ENCODE results near the gene CUBN. TPM values are rescaled to one million over a fixed set of nuclear protein-coding genes. Genes with fewer than 3 reads are reported as not detected.

Gene CUBN
- polyA plus RNA-seq, 1 experiment, result 0.76 TPM

DNA sequence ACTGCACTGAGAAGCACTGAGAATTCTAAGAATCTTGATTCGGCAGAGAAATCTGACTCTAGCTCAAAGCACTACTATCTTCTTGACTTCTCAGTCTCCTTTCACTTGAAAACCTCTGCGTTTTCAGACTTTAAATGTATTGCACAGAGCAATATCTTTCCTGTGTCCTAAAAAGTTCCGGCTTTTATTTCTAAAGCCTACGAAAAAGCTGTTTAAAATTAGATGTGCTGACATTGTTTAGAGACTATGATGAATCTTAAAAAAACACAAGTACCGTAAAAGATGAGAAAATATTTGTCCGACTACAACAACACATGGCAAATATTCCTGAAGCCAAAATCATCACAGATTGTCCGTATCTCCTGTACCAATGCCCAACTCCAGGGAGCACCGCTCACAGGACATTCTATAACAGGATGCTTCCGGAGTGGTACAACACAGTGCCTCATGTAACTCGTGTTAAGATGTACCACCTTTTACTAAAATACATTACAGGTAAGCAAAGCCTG lies 136.9 kb downstream of the CUBN start:
- TF ChIP-seq, protein P1, sequence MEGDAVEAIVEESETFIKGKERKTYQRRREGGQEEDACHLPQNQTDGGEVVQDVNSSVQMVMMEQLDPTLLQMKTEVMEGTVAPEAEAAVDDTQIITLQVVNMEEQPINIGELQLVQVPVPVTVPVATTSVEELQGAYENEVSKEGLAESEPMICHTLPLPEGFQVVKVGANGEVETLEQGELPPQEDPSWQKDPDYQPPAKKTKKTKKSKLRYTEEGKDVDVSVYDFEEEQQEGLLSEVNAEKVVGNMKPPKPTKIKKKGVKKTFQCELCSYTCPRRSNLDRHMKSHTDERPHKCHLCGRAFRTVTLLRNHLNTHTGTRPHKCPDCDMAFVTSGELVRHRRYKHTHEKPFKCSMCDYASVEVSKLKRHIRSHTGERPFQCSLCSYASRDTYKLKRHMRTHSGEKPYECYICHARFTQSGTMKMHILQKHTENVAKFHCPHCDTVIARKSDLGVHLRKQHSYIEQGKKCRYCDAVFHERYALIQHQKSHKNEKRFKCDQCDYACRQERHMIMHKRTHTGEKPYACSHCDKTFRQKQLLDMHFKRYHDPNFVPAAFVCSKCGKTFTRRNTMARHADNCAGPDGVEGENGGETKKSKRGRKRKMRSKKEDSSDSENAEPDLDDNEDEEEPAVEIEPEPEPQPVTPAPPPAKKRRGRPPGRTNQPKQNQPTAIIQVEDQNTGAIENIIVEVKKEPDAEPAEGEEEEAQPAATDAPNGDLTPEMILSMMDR (IDR thresholded peaks at IDR 0.05; ENCODE audit: low read depth, low read length), result no peak
- no peak for DNase-seq (ENCODE audit: low read depth, low spot score)
- H3K27ac ChIP-seq (ENCODE audit: low read depth, low read length), result no peak overlapping the region
- POLR2A ChIA-PET, result interaction anchor here (0.6 kb wide), 1 partner anchor 30 kb away, joined by 6 read pairs; no protein-coding TSS in a partner anchor
- H3K27me3 ChIP-seq (ENCODE audit: control insufficient read depth, insufficient read depth, low read length), result no peaks in the 10 kb centered on the region
- H3K9me3 ChIP-seq (ENCODE audit: control insufficient read depth, insufficient read depth, low read length), result peaks cover 4% of the 10 kb centered on the region
- no peak overlapping the region for H3K4me3 ChIP-seq (ENCODE audit: low read depth, low read length)
- CTCF ChIA-PET, result no interaction called here

DNA sequence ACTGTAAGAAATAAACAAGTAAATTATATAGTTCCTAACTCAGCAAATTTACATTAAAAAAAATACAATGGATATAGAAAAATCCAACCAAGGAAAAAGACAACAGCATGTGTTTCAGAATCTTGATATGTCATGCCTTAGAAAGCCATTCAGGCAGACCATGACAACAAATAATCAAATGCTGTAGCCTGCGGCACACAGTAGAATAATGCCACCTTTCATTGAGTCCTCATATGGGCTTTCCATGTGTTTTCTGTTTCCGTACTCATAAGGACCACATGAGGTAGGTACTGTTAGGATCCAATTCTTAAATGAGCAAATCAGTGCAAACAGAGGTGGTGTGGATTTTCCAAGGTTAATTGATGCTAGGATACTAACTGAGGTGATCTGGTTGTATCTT lies 138.6 kb downstream of the CUBN start:
- ChIA-PET POLR2A (no interaction called here), CTCF (interaction anchor here (0.6 kb wide), 1 partner anchor 281 kb away, joined by 5 read pairs; no protein-coding TSS in a partner anchor)
- TF ChIP-seq, protein P1 (IDR thresholded peaks at IDR 0.05; ENCODE audit: low read depth, low read length), result no peak
- no peak overlapping the region for H3K27ac ChIP-seq (ENCODE audit: low read depth, low read length)
- no peak for DNase-seq (ENCODE audit: low read depth, low spot score)
- no peak overlapping the region for H3K4me3 ChIP-seq (ENCODE audit: low read depth, low read length)
- H3K9me3 ChIP-seq (ENCODE audit: control insufficient read depth, insufficient read depth, low read length), result peaks cover 4% of the 10 kb centered on the region
- no peaks in the 10 kb centered on the region for H3K27me3 ChIP-seq (ENCODE audit: control insufficient read depth, insufficient read depth, low read length)

- DNase-seq (ENCODE audit: low read depth, low spot score), result no peak
- POLR2A ChIA-PET, result no interaction called here
- CTCF ChIA-PET, result no interaction called here
- no peak overlapping the region for H3K27ac ChIP-seq (ENCODE audit: low read depth, low read length)
- peaks cover 4% of the 10 kb centered on the region for H3K9me3 ChIP-seq (ENCODE audit: control insufficient read depth, insufficient read depth, low read length)
- TF ChIP-seq, protein P1 (IDR thresholded peaks at IDR 0.05; ENCODE audit: low read depth, low read length), result no peak
- no peaks in the 10 kb centered on the region for H3K27me3 ChIP-seq (ENCODE audit: control insufficient read depth, insufficient read depth, low read length)
- no peak overlapping the region for H3K4me3 ChIP-seq (ENCODE audit: low read depth, low read length)
These were observed 139.8 kb downstream of the CUBN start for GRCh38 chr10:16989826-16990293.

GRCh38 chr10:16988900-16989299 lies 140.7 kb downstream of the CUBN start:
- CTCF ChIA-PET, result no interaction called here
- H3K9me3 ChIP-seq (ENCODE audit: control insufficient read depth, insufficient read depth, low read length), result peaks cover 4% of the 10 kb centered on the region
- H3K4me3 ChIP-seq (ENCODE audit: low read depth, low read length), result no peak overlapping the region
- POLR2A ChIA-PET, result interaction anchor here (2.5 kb wide), 1 partner anchor 241 kb away, joined by 13 read pairs; no protein-coding TSS in a partner anchor
- TF ChIP-seq, protein P1 (IDR thresholded peaks at IDR 0.05; ENCODE audit: low read depth, low read length), result no peak
- H3K27me3 ChIP-seq (ENCODE audit: control insufficient read depth, insufficient read depth, low read length), result no peaks in the 10 kb centered on the region
- no peak for DNase-seq (ENCODE audit: low read depth, low spot score)
- H3K27ac ChIP-seq (ENCODE audit: low read depth, low read length), result no peak overlapping the region

DNA sequence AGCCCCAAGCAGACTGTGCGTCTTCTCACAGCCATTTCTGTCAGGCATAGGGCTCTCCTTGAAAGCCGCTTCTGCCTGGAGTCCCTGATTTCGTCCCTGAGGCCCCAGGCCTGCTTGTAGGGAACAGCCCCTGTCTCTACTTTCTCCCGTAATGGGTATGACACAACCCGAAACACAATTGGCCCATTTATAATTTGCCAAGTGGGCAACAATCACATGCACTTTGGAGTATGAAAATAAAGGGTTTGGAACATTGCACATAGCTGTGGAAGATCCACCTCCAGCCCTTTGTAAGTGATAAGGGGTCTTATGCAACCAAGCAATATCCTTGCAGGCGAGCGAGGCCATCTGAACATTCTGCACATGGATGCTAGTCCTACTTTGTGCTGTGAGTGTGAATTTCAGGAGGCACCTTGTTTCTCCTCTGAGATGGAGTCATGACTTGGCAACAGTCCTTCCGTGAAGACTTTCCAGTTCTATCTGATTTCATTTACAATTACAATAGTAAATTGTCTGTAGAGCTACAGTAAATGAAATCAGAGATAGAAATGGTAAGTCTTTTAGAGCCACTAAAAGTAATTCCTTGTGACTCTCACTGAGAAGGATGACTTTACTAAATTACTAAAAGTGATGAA lies 141.5 kb downstream of the CUBN start:
- Histone ChIP-seq H3K4me3 (ENCODE audit: low read depth, low read length) (no peak overlapping the region), H3K27me3 (ENCODE audit: control insufficient read depth, insufficient read depth, low read length) (no peaks in the 10 kb centered on the region), H3K9me3 (ENCODE audit: control insufficient read depth, insufficient read depth, low read length) (peaks cover 4% of the 10 kb centered on the region), H3K27ac (ENCODE audit: low read depth, low read length) (peak overlapping the region; percentile 96)
- ChIA-PET CTCF (no interaction called here), POLR2A (interaction anchor here (1.0 to 2.5 kb wide), 3 partner anchors 22 to 242 kb away, joined by 3 to 19 read pairs (median 13); no protein-coding TSS in a partner anchor)
- DNase-seq (ENCODE audit: low read depth, low spot score), result no peak
- TF ChIP-seq, protein P1 (IDR thresholded peaks at IDR 0.05; ENCODE audit: low read depth, low read length), result no peak
